GM12892 (cell line): Measurements from ENCODE around the gene YARS2.

Source experiments
- POLR2A ChIP-seq: IDR thresholded peaks from 2 replicates; pipeline ENCODE4 v1.6.1; 2011; ENCODE audit warnings: low read depth, low read length, control low read depth
- POLR2AphosphoS5 ChIP-seq: IDR thresholded peaks from 2 replicates; pipeline ENCODE4 v1.6.1; 2011; ENCODE audit warnings: low read depth, low read length, control low read depth

DNA sequence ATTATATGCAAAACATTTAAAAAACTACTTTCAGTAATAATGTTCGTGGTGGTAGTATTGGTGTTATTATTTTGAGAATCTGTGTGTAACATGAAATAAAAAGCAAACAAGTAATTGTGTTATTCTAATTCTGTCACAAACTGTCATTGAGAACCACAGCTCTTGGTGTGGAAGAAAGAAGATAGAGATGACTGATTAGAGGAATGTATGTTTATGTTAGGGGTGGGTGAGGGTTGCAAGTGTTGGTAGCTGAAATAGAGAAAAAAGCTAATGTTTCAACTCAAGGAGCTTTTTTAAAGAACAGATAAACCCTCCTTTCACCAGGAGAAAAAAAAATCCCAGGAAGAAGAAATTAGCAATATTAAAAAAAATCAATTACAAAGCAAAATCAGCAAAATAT is 58.3 kb downstream of the YARS2 start:
- TF ChIP-seq POLR2A (no peak), POLR2AphosphoS5 (no peak)
